ENCODE measurements around the gene KIF23.
A peak's percentile ranks its signal among the peaks of the same experiment; 100 is the strongest.

KIF23 gene

DNA sequence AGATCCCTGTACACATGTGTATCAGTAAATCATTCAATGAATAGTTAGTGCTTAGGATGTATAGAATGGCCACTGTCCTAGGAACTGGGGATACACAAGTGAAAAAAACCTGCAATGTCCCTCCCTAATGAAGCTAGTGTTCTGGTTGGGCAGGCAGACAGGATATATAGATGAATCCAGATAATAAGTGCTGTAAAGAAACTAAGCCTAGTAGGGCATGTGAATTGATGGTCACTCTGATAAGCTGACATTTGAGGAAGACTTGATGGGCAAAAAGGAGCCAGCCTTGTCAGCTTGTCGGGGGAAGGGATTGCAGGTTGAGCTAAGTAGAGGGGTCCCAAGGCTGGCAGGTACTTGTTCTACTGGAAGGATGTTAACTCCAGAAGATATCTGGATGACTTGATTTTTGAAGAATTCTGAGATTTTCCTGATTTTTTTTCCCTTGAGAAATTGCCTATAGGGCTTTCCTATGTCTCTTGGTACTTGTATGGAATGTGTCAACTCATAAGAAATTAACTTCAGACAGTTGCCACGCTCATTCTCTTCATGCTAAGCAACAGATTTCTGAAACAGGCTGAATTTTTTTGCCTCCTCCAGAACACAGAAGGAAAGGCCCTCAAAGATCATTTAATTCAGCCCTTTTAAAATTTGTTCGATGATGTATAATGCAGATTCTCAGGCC lies 6.3 kb upstream of the KIF23 start:
- DNase-seq (ENCODE audit: insufficient read length, low spot score) (no peak), FAIRE-seq (no peak)
- no peak for TF ChIP-seq POLR2A (IDR thresholded peaks at IDR 0.05; ENCODE audit: low read depth, low read length)

DNA sequence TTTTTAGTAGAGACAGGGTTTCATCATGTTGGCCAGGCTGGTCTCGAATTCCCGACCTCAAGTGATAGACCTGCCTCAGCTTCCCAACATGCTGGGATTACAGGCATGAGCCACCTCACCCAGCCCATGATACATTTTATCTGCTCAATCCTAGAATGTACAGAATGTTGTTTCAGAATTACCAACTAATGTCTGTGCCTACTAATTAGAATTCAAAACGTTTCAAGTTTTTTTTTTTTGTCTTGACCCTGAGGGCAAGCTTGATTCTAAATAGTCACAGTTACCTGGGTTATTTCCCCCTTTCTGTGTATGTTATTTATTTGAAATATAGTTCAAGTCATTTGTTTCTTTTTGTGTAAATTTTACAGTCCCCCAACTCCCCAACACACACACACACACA lies 5.3 kb upstream of the KIF23 start:
- FAIRE-seq: no peak
- DNase-seq (ENCODE audit: insufficient read length, low spot score): no peak
- TF ChIP-seq POLR2A (IDR thresholded peaks at IDR 0.05; ENCODE audit: low read depth, low read length): no peak

DNA sequence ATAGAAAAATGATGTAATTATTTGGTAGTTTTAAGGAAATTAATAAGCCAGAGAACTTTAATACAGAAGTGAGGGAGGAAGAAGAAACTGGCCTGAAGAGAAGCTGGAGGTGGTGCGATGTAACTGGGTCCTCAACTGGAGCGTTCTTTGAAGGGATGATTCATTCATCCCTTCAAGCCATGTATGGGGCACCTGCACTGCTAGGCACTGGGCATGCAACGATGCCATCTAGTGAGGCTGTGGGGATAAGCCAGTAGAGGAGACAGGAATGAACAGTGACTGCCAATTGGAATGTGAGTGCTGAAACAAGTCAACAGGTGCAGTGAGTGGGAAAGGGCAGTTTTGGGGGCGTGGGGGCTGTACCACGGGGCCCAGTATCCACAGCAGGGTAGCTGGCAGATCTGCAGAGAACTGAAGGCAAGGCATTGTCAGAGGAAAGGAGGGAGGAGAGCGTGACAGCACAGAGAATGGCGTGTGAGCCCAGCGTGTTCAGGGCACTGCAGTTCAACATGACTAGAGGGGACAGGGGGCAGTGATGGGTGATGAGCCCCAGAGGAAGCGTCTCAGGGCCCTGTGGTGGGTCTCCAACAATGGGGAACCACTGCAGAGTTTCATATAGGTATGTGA lies 3.8 kb upstream of the KIF23 start:
- peak; percentile 94 for FAIRE-seq
- no peak for TF ChIP-seq POLR2A (IDR thresholded peaks at IDR 0.05; ENCODE audit: low read depth, low read length)
- peak; percentile 44 for DNase-seq (ENCODE audit: insufficient read length, low spot score)

DNA sequence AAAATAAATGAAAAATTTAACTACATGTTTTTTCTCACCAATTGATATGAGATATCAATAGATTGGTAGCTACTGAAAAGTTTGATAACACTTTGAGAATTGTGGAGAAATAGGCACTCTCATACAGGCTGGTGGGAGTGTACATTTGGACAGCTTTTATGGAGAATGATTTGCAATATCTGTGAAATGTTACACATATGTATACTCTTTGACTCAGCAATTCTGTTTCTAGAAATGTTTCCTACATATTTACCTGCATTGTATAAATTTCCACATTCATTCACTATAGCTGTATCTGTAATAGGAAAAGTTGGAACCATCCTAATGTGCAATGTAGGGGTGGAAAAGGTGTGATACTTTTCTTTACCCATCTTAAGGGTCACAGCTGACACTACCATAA lies 1.9 kb upstream of the KIF23 start:
- DNase-seq (ENCODE audit: insufficient read length, low spot score) (no peak), FAIRE-seq (no peak)
- no peak for TF ChIP-seq POLR2A (IDR thresholded peaks at IDR 0.05; ENCODE audit: low read depth, low read length)

DNA sequence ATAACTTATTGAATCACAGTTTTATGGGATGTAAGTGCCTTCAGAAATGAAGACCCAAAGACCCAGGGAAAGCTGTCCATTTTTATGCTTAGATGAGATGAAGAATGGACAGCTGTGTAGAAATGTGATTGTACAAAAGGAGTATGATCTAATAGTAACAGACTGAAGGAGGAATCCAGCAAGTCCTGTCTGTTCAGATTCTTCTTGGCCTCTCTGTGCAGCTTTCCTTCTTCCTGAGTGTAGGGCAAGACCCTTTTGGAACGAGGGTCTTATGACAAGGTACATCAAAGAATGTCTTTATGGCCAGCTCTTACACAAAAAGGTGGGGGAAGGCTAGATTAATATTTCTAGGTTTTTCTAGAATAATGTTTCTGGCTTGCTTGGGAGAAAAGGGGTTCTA lies 1.4 kb upstream of the KIF23 start:
- no peak for FAIRE-seq
- TF ChIP-seq POLR2A (IDR thresholded peaks at IDR 0.05; ENCODE audit: low read depth, low read length): no peak

DNA sequence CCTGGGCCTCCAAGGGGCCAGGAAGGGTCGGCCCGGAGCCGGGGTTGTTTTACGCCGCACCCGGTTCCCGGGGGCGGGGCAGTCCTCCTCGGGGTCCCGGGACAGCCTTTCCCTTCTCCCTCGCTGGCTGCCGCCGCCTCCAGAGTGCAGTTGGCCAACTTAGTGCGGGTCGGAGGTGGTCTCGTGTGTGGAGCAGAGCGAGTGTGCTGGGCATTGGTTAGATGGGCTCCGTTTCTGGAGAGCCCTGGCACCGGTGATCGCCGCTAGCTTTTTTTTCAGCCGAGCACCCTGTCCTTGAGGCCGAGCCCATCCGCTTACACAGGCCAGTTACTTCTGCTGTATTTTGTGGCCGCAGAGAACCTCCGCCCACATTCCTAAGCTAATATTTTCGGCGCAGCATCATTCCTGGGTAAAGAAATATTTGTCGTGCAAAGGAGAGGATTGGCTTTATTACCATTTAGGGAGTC lies 585 bp downstream of the KIF23 start:
- no peak for FAIRE-seq
- TF ChIP-seq POLR2A (IDR thresholded peaks at IDR 0.05; ENCODE audit: low read depth, low read length): peak; percentile 62
- DNase-seq (ENCODE audit: insufficient read length, low spot score): peak; percentile 35

More for the DNA sequence above, 1.4 kb upstream of the KIF23 start:
- DNase-seq (ENCODE audit: insufficient read length, low spot score): no peak

DNA sequence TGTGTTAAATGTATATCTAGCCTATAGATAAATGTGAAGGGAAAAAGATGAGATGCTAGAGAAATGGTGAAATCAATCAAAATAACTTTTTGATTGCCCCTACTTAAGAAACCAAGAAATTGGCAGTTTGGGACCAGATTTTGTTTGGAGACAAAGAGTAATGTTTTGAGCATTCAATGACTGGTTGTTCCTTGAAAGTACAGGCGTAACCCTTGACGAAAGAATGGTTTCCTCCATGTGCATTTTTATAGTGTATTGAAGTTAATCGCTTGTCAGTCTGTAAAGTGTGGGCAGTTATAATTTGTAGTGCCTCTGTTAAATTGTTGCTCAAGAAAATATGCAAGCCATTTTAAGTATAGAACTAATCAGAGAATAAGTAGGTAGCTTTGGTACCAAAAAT lies 1.2 kb downstream of the KIF23 start:
- DNase-seq (ENCODE audit: insufficient read length, low spot score) (no peak), FAIRE-seq (no peak)
- no peak for TF ChIP-seq POLR2A (IDR thresholded peaks at IDR 0.05; ENCODE audit: low read depth, low read length)

DNA sequence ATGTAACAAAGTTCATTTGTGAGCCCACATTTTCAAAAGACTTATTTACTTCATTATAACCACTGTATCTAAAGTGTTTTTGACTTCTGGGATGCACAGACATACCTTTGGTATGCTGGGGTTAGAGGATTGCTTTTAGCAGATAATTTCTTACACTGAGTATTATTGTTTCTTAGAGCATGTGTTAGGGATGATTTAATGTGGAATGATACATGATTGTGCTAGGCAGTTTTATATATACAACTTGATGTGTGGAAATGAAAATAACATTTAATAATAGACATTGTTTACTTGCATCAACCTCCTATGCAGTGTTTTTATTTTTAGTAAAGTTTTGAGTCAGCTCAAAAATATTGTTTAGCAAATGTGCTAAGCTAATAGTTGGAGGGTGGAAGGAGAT lies 3.4 kb downstream of the KIF23 start:
- DNase-seq (ENCODE audit: insufficient read length, low spot score): no peak
- no peak for TF ChIP-seq POLR2A (IDR thresholded peaks at IDR 0.05; ENCODE audit: low read depth, low read length)
- no peak for FAIRE-seq

DNA sequence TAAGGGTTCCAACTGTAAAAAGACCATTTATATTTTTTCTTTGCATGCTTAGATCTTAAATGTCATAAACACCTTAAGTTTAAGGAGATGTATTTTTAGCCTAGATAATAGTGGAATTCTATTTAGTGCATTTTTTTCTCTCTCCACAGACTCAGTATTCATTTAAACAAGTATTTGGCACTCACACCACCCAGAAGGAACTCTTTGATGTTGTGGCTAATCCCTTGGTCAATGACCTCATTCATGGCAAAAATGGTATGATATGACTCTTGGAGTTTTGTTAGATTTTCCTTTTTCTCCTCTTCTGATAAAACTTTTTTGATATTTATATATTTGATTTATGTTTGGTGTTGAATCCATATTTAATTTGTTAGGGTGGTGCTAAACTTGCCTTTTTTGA lies 7.3 kb downstream of the KIF23 start:
- FAIRE-seq (no peak), DNase-seq (ENCODE audit: insufficient read length, low spot score) (no peak)
- TF ChIP-seq POLR2A (IDR thresholded peaks at IDR 0.05; ENCODE audit: low read depth, low read length): no peak

DNA sequence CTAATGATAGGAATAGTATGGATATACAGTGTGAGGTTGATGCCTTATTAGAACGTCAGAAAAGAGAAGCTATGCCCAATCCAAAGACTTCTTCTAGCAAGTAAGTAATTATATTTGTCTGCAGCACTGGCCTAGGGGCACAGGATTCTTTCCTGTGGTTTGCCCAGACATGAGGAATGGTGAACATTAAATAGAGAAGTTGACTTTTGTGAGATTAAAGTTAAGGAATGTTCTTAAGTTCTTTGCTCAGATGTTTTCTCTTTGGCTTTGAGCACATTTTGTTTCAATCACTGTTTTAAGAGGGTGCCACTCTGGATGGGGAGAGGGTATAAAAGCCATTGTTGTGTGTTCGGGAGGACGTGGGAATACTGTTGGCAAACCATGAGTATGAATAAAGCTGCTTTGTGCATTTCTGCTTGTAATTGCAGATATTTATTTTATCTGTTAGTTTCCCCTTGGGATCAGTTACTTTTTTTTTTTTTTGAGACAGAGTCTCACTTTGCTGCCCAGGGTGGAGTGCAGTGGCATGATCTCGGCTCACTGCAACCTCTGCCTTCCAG lies 8.3 kb downstream of the KIF23 start:
- no peak for DNase-seq (ENCODE audit: insufficient read length, low spot score)
- FAIRE-seq: no peak
- no peak for TF ChIP-seq POLR2A (IDR thresholded peaks at IDR 0.05; ENCODE audit: low read depth, low read length)

DNA sequence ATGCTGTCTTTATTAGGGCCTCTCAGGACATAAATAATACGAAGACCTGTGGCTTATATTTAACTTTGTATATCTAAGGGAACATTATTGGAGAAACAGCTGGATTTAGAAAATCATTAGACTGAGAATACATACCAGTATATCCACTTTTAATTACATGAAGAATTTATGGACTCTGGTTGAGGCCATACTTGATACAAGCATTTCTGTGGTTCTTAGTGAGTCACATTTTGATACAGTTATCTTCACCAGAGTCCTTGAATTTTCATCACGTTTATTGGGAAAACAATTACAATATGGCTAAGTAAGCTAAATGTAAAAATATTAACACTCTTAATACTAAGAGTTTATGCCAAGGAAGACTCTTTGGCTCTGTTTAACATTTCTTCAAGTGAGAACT lies 9.9 kb downstream of the KIF23 start:
- DNase-seq (ENCODE audit: insufficient read length, low spot score) (no peak), FAIRE-seq (no peak)
- no peak for TF ChIP-seq POLR2A (IDR thresholded peaks at IDR 0.05; ENCODE audit: low read depth, low read length)

DNA sequence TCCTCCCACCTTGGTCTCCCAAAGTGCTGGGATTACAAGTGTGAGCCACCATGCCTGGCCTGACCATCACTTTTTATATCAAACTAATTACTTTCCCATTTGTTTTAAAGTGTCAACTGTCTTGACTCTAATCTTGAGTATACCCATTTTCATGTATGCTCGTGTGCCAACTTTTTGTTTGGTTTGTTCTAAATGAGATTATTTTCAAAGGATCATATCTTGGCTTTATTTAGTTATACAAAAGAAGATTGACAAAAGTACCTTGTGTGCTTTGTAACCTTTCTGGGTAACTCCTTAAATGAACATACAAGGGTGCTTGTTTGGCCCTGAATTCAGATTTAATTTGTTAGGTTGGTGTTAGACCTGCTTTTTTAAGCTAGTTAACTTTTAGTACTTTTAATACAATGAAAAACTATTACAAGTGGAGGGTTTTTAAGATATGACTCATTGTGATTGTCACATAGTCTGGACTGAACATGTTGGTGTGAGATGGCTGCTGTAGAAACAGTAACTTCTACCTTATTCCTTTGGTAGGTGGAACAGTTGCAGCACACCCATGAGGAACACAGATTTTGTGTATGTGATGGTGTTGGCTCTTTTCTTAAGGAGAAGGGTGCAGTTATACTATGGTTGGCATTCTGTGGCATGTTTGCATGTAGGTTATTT lies 10.7 kb downstream of the KIF23 start:
- DNase-seq (ENCODE audit: insufficient read length, low spot score): no peak
- TF ChIP-seq POLR2A (IDR thresholded peaks at IDR 0.05; ENCODE audit: low read depth, low read length): no peak
- peak; percentile 27 for FAIRE-seq

DNA sequence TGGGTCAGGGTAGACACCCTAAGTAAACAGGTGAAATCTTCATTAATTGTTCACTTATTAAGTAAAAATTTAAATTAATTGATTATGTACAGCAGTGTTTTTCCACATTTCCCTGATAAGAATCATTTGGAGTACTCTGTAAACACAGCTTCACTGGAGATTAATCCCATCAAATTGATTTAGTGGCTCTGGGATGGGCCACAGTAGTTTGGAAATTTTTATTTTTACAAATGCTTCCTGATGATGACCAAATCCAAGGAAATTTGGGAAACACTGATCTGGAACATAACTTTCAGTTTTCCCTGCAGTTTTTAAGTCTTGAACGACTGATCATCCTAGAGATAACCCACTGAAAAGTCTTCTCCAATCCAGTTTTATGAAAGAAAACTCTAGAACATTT lies 19.7 kb downstream of the KIF23 start:
- DNase-seq (ENCODE audit: insufficient read length, low spot score) (no peak), FAIRE-seq (no peak)
- no peak for TF ChIP-seq POLR2A (IDR thresholded peaks at IDR 0.05; ENCODE audit: low read depth, low read length)

DNA sequence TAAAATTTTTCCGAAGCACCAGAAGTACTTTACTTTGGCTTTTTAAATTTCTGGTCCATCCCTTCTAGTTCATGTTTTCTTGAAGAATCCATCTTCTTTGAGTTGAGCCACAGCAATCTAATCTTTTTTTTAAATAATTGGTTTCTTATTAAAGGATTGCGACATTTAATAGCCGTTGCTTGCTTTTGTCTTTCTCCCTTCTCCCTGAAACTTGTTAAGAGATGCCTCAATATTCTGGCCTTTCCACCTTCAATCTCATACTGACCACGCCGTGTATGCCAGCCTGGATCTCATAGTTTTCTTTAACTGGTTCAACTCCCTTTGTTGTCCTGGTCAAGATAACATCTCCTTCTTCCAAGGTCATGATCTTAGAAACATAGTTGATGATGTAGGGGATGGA lies 20.1 kb downstream of the KIF23 start:
- TF ChIP-seq POLR2A (IDR thresholded peaks at IDR 0.05; ENCODE audit: low read depth, low read length): no peak
- no peak for FAIRE-seq
- no peak for DNase-seq (ENCODE audit: insufficient read length, low spot score)
